OCI-LY7 (cell line): ENCODE data around the gene CPLX4. TPM values are rescaled to one million over a fixed set of nuclear protein-coding genes. Genes with fewer than 3 reads are reported as not detected.

ENCODE experiments used
- BruUV-seq: library from RNA; stranded (reverse); fragments of 400-500 nt; replicated peaks from 2 replicates; lab custom pipeline; 2021; lab: Mats Ljungman, UMichigan
- CTCF ChIA-PET: fragments of 300-600 bp; sonication (Branson Sonifier 250); formaldehyde crosslinking; loops from one replicate; lab custom pipeline; 2022; ENCODE audit warnings: antibody characterized with exemption; ENCODE audit not compliant: unreplicated experiment; lab: Charles Lee
- POLR2A ChIA-PET: fragments of 300-600 bp; sonication (Branson Sonifier 250); formaldehyde crosslinking; loops from one replicate; lab custom pipeline; 2022; ENCODE audit warnings: antibody characterized with exemption; lab: Charles Lee
- DNase-seq: peaks from one replicate; pipeline ENCODE4 v3.0.0-alpha.2; 2015; ENCODE audit warnings: low spot score
- H2AFZ ChIP-seq: fragments of 200-600 bp; sonication (generic), shearing (Covaris generic); 2 replicates; pipeline ENCODE4 v1.6.1; 2014; ENCODE audit warnings: mild to moderate bottlenecking, antibody characterized with exemption, low read length, moderate library complexity
- H3K27ac ChIP-seq: fragments of 200-600 bp; sonication (generic); 2 replicates; pipeline ENCODE4 v1.5.1; 2014; ENCODE audit warnings: mixed run types, low read depth, mild to moderate bottlenecking, moderate library complexity, low read length, inconsistent platforms; ENCODE audit not compliant: poor library complexity, severe bottlenecking
- H3K36me3 ChIP-seq: fragments of 200-600 bp; sonication (generic); 2 replicates; pipeline ENCODE4 v1.6.1; 2014; ENCODE audit warnings: mild to moderate bottlenecking, antibody characterized with exemption, low read length, moderate library complexity, mixed read lengths; ENCODE audit not compliant: insufficient read depth
- H3K4me1 ChIP-seq: fragments of 200-600 bp; sonication (generic); 2 replicates; pipeline ENCODE4 v1.5.1; 2014; ENCODE audit warnings: mild to moderate bottlenecking, low read length; ENCODE audit not compliant: insufficient read depth, poor library complexity, severe bottlenecking
- H3K4me2 ChIP-seq: fragments of 200-600 bp; sonication (generic); 2 replicates; pipeline ENCODE4 v1.6.1; 2014; ENCODE audit warnings: mild to moderate bottlenecking, low read length
- H3K4me3 ChIP-seq: fragments of 200-600 bp; sonication (generic); 2 replicates; pipeline ENCODE4 v1.5.1; 2014; ENCODE audit warnings: mild to moderate bottlenecking, low read depth, low read length; ENCODE audit not compliant: poor library complexity, severe bottlenecking
- H3K79me2 ChIP-seq: fragments of 200-600 bp; sonication (generic); 2 replicates; pipeline ENCODE4 v1.6.1; 2016; ENCODE audit warnings: low read depth, mild to moderate bottlenecking, low read length, moderate library complexity, mixed read lengths; ENCODE audit not compliant: insufficient read depth
- H3K9me2 ChIP-seq: fragments of 200-600 bp; sonication (generic); 2 replicates; pipeline ENCODE4 v1.6.1; 2016; ENCODE audit warnings: mild to moderate bottlenecking, low read length, mixed read lengths; ENCODE audit not compliant: insufficient read depth
- H3K9me3 ChIP-seq: fragments of 200-600 bp; sonication (generic); 2 replicates; pipeline ENCODE4 v1.6.1; 2014; ENCODE audit warnings: mild to moderate bottlenecking, mixed run types, low read length, mixed read lengths
- H4K20me1 ChIP-seq: fragments of 200-600 bp; sonication (generic); 2 replicates; pipeline ENCODE4 v1.6.1; 2014; ENCODE audit warnings: mild to moderate bottlenecking, antibody characterized with exemption, low read length, moderate library complexity, mixed read lengths; ENCODE audit not compliant: insufficient read depth
- CTCF ChIP-seq: fragments of 200-600 bp; sonication (generic); conservative IDR thresholded peaks from 2 replicates; pipeline ENCODE4 v1.5.1; 2014; ENCODE audit warnings: mild to moderate bottlenecking, antibody characterized with exemption, low read length, moderate library complexity, mixed read lengths
- EZH2phosphoT487 ChIP-seq: fragments of 200-600 bp; sonication (generic); IDR thresholded peaks from 2 replicates; pipeline ENCODE4 v1.6.1; 2018; ENCODE audit warnings: low read depth, borderline replicate concordance, mild to moderate bottlenecking, mixed run types, antibody characterized with exemption, low read length, moderate library complexity, mixed read lengths
- intact Hi-C: fragments of 100-400 bp; cut with micrococcal nuclease; formaldehyde crosslinking; loops from one replicate; pipeline ENCODE4 v1.10.0; 2022; ENCODE audit not compliant: unreplicated experiment
- total RNA-seq, 2 experiments: library from RNA; depleted of rRNA in 1 of 2; stranded (reverse); fragments of >200 nt in 1 of 2; shearing (Covaris generic) in 1 of 2; gene quantifications; 2 replicates each; pipeline ENCODE4 v1.2.3, GENCODE V29; 2014 to 2022

Gene CPLX4
- total RNA-seq, 2 experiments from 2014 or later = not detected

GRCh38 chr18:59273759-59274532, 44.5 kb downstream of the CPLX4 start:
- Histone ChIP-seq H3K79me2 (no peaks in the 10 kb centered on the region), H3K9me2 (no peaks in the 10 kb centered on the region), H2AFZ (no peak overlapping the region), H3K27ac (no peak overlapping the region), H3K4me3 (no peak overlapping the region), H3K36me3 (no peaks in the 10 kb centered on the region), H3K4me1 (no peaks in the 10 kb centered on the region), H3K9me3 (no peaks in the 10 kb centered on the region), H3K4me2 (no peak overlapping the region), H4K20me1 (no peaks in the 10 kb centered on the region)
- no peak for DNase-seq
- TF ChIP-seq CTCF (no peak), EZH2phosphoT487 (no peak)
- CTCF ChIA-PET = no interaction called here
- POLR2A ChIA-PET = no interaction called here
- intact Hi-C loops = no loop called here
- no TSS peak for BruUV-seq

GRCh38 chr18:59272891-59273758, 45.3 kb downstream of the CPLX4 start, which contains the start of gene RAX:
Gene RAX, minus strand, starts transcription at chr18:59273454. Its CDS starts 248 bp downstream, at chr18:59273206.
- H3K9me2 ChIP-seq = no peaks in the 10 kb centered on the region
- no peaks in the 10 kb centered on the region for H3K36me3 ChIP-seq
- H3K79me2 ChIP-seq = no peaks in the 10 kb centered on the region
- H3K27ac ChIP-seq = no peak within 1 kb of the TSS
- no TSS peak for BruUV-seq
- no peaks in the 10 kb centered on the region for H4K20me1 ChIP-seq
- intact Hi-C loops = no loop called here
- DNase-seq = no peak
- H2AFZ ChIP-seq = no peak within 1 kb of the TSS
- no peak for TF ChIP-seq EZH2phosphoT487
- no peak for TF ChIP-seq CTCF
- no peak within 1 kb of the TSS for H3K4me3 ChIP-seq
- ChIA-PET CTCF (no interaction called here), POLR2A (no interaction called here)
- H3K9me3 ChIP-seq = no peaks in the 10 kb centered on the region
- H3K4me1 ChIP-seq = no peaks in the 10 kb centered on the region
- H3K4me2 ChIP-seq = no peak within 1 kb of the TSS
